HEK293 (cell line): ENCODE measurements around the gene ARHGAP22.
A peak's percentile ranks its signal among the peaks of the same experiment; 100 is the strongest.

Experiments
- CTCF ChIA-PET: fragments of 350-600 bp; formaldehyde crosslinking; extraction: SDS; loops from one replicate; lab custom pipeline; 2021; ENCODE audit warnings: antibody characterized with exemption; lab: Yijun Ruan, JAX
- POLR2A ChIA-PET: fragments of 300-600 bp; formaldehyde crosslinking; extraction: SDS; loops from one replicate; lab custom pipeline; 2020; ENCODE audit warnings: antibody characterized with exemption, inconsistent platforms; lab: Yijun Ruan, JAX
- H3K27ac ChIP-seq: fragments of 200-500 bp; sonication (Bioruptor generic); 2 replicates; pipeline ENCODE4 v1.5.1; 2014; ENCODE audit warnings: low read depth, low read length, control low read depth, inconsistent platforms; ENCODE audit errors: extremely low read depth
- H3K36me3 ChIP-seq, 2 experiments: fragments of 200-500 bp in 1 of 2; sonication (Bioruptor generic) in 1 of 2; 1 replicate in 1 of 2; 2 replicates in 1 of 2; pipeline ENCODE4 v1.5.1; 2014 to 2017; ENCODE audit warnings: inconsistent platforms in 2 of 2, low read length in 2 of 2; ENCODE audit not compliant: control insufficient read depth in 2 of 2, insufficient read depth in 1 of 2
- H3K4me1 ChIP-seq: fragments of 200-500 bp; sonication (Bioruptor generic); 2 replicates; pipeline ENCODE4 v1.5.1; 2014; ENCODE audit warnings: mild to moderate bottlenecking, low read length, inconsistent platforms; ENCODE audit not compliant: control insufficient read depth, insufficient read depth
- H3K4me3 ChIP-seq: 2 replicates; pipeline ENCODE4 v1.5.1; 2011; ENCODE audit warnings: low read depth, mild to moderate bottlenecking, control low read depth, low read length, moderate library complexity
- H3K9me3 ChIP-seq: fragments of 200-500 bp; sonication (Bioruptor generic); 2 replicates; pipeline ENCODE4 v1.5.1; 2014; ENCODE audit warnings: low read depth, low read length, inconsistent platforms; ENCODE audit not compliant: control insufficient read depth, insufficient read depth
- EGR2 ChIP-seq: fragments of 450-650 bp; formaldehyde crosslinking; IDR thresholded peaks from 2 replicates; pipeline ENCODE4 v1.5.1; 2016; ENCODE audit warnings: low read depth, missing biosample characterization, missing genetic modification characterization
- GFI1B ChIP-seq: fragments of 450-650 bp; formaldehyde crosslinking; IDR thresholded peaks from 2 replicates; pipeline ENCODE4 v1.5.1; 2016; ENCODE audit warnings: missing biosample characterization, missing genetic modification characterization
- GLI2 ChIP-seq: fragments of 450-650 bp; formaldehyde crosslinking; IDR thresholded peaks from 2 replicates; pipeline ENCODE4; 2017; ENCODE audit warnings: missing biosample characterization, missing genetic modification characterization, low read depth, borderline replicate concordance
- GLIS1 ChIP-seq: fragments of 450-650 bp; formaldehyde crosslinking; IDR thresholded peaks from 2 replicates; pipeline ENCODE4 v1.5.1; 2016; ENCODE audit warnings: missing biosample characterization, missing genetic modification characterization
- MYNN ChIP-seq: fragments of 450-650 bp; formaldehyde crosslinking; IDR thresholded peaks from 2 replicates; pipeline ENCODE4 v1.5.1; 2016; ENCODE audit warnings: missing biosample characterization, missing genetic modification characterization, borderline replicate concordance
- OVOL3 ChIP-seq: fragments of 450-650 bp; formaldehyde crosslinking; IDR thresholded peaks from 2 replicates; pipeline ENCODE4 v1.5.1; 2016; ENCODE audit warnings: missing biosample characterization, missing genetic modification characterization
- RBAK ChIP-seq: fragments of 450-650 bp; formaldehyde crosslinking; IDR thresholded peaks from 2 replicates; pipeline ENCODE4 v1.5.1; 2016; ENCODE audit warnings: missing biosample characterization, missing genetic modification characterization
- ZBTB10 ChIP-seq: fragments of 450-650 bp; formaldehyde crosslinking; IDR thresholded peaks from 2 replicates; pipeline ENCODE4 v1.5.1; 2016; ENCODE audit warnings: missing biosample characterization, missing genetic modification characterization
- ZBTB11 ChIP-seq: fragments of 450-650 bp; formaldehyde crosslinking; conservative IDR thresholded peaks from 2 replicates; pipeline ENCODE4 v1.5.1; 2016; ENCODE audit warnings: low read depth, missing biosample characterization, missing genetic modification characterization
- ZBTB21 ChIP-seq: fragments of 450-650 bp; formaldehyde crosslinking; IDR thresholded peaks from 2 replicates; pipeline ENCODE4 v1.5.1; 2017; ENCODE audit warnings: missing biosample characterization, missing genetic modification characterization
- ZBTB48 ChIP-seq: fragments of 450-650 bp; formaldehyde crosslinking; IDR thresholded peaks from 2 replicates; pipeline ENCODE4 v1.5.1; 2016; ENCODE audit warnings: missing biosample characterization, missing genetic modification characterization
- ZFP3 ChIP-seq: fragments of 450-650 bp; formaldehyde crosslinking; IDR thresholded peaks from 2 replicates; pipeline ENCODE4 v1.5.1; 2016; ENCODE audit warnings: low read depth, missing biosample characterization, missing genetic modification characterization
- ZNF112 ChIP-seq: fragments of 450-650 bp; formaldehyde crosslinking; IDR thresholded peaks from 2 replicates; pipeline ENCODE4 v1.5.0; 2017; ENCODE audit warnings: missing biosample characterization, missing genetic modification characterization
- ZNF18 ChIP-seq: fragments of 450-650 bp; formaldehyde crosslinking; IDR thresholded peaks from 2 replicates; pipeline ENCODE4 v1.5.1; 2016; ENCODE audit warnings: missing biosample characterization, missing genetic modification characterization
- ZNF19 ChIP-seq: fragments of 450-650 bp; formaldehyde crosslinking; IDR thresholded peaks from 2 replicates; pipeline ENCODE4; 2016; ENCODE audit warnings: missing biosample characterization, missing genetic modification characterization, low read depth
- ZNF214 ChIP-seq: fragments of 450-650 bp; formaldehyde crosslinking; IDR thresholded peaks from 2 replicates; pipeline ENCODE4 v1.5.1; 2017; ENCODE audit warnings: missing biosample characterization, mild to moderate bottlenecking, missing genetic modification characterization, borderline replicate concordance
- ZNF223 ChIP-seq: fragments of 450-650 bp; formaldehyde crosslinking; IDR thresholded peaks from 2 replicates; pipeline ENCODE4 v1.5.1; 2016; ENCODE audit warnings: missing biosample characterization, missing genetic modification characterization
- ZNF24 ChIP-seq: fragments of 450-650 bp; formaldehyde crosslinking; IDR thresholded peaks from 2 replicates; pipeline ENCODE4 v1.5.1; 2016; ENCODE audit warnings: missing biosample characterization, missing genetic modification characterization
- ZNF354C ChIP-seq: fragments of 450-650 bp; formaldehyde crosslinking; IDR thresholded peaks from 2 replicates; pipeline ENCODE4 v1.5.1; 2016; ENCODE audit warnings: missing biosample characterization, missing genetic modification characterization, low read depth, borderline replicate concordance
- ZNF394 ChIP-seq: fragments of 450-650 bp; formaldehyde crosslinking; IDR thresholded peaks from 2 replicates; pipeline ENCODE4 v1.5.1; 2016; ENCODE audit warnings: missing biosample characterization, missing genetic modification characterization, mild to moderate bottlenecking, moderate library complexity, borderline replicate concordance
- ZNF558 ChIP-seq: fragments of 450-650 bp; formaldehyde crosslinking; IDR thresholded peaks from 2 replicates; pipeline ENCODE4 v1.5.1; 2016; ENCODE audit warnings: missing biosample characterization, missing genetic modification characterization
- ZNF621 ChIP-seq: fragments of 450-650 bp; formaldehyde crosslinking; IDR thresholded peaks from 2 replicates; pipeline ENCODE4 v1.5.1; 2017; ENCODE audit warnings: missing biosample characterization, missing genetic modification characterization
- ZNF626 ChIP-seq: fragments of 450-650 bp; sonication (Bioruptor Pico); formaldehyde crosslinking; IDR thresholded peaks from 2 replicates; pipeline ENCODE4 v1.5.1; 2018; ENCODE audit warnings: missing biosample characterization, missing genetic modification characterization, inconsistent platforms
- ZNF664 ChIP-seq: fragments of 450-650 bp; formaldehyde crosslinking; IDR thresholded peaks from 2 replicates; pipeline ENCODE4 v1.5.1; 2016; ENCODE audit warnings: missing biosample characterization, missing genetic modification characterization
- ZXDB ChIP-seq: fragments of 450-650 bp; formaldehyde crosslinking; IDR thresholded peaks from 2 replicates; pipeline ENCODE4 v1.5.1; 2016; ENCODE audit warnings: missing biosample characterization, missing genetic modification characterization

The ARHGAP22 gene

GRCh38 chr10:48421862-48422261, 183.0 kb downstream of the ARHGAP22 start (continued):
- peak; percentile 77 for TF ChIP-seq ZBTB11 (tag by site-specific recombination)
- peak; percentile 93 for TF ChIP-seq ZNF394
- peak; percentile 76 for TF ChIP-seq ZNF664 (tag by site-specific recombination)
- 0 out of 2 replicates have a peak, but pooled peaks have one; percentile 66 for TF ChIP-seq ZNF223 (tag by site-specific recombination)
- 0 out of 2 replicates have a peak, but pooled peaks have one; percentile 46 for TF ChIP-seq ZNF558 (tag by site-specific recombination)
- TF ChIP-seq ZNF19, result peak; percentile 54; the same call in 1 of the 2 replicates
- peak; percentile 68 for TF ChIP-seq ZXDB (tag by site-specific recombination)

GRCh38 chr10:48419714-48420113, 185.2 kb downstream of the ARHGAP22 start:
- Histone ChIP-seq H3K9me3 (no peaks in the 10 kb centered on the region), H3K36me3 (no peaks in the 10 kb centered on the region), H3K4me3 (no peak overlapping the region), H3K4me1 (no peaks in the 10 kb centered on the region), H3K27ac (no peak overlapping the region)
- CTCF ChIA-PET, result interaction anchor here (0.7 kb wide), 1 partner anchor 1147 kb away, joined by 4 read pairs; no protein-coding TSS in a partner anchor
- TF ChIP-seq OVOL3 (tag by site-specific recombination), result no peak
- TF ChIP-seq ZNF621 (tag by site-specific recombination), result no peak
- TF ChIP-seq RBAK, result no peak
- no peak for TF ChIP-seq ZNF24 (tag by site-specific recombination)
- TF ChIP-seq ZNF354C (tag by site-specific recombination), result no peak
- no peak for TF ChIP-seq GLI2 (tag by site-specific recombination)
- POLR2A ChIA-PET, result no interaction called here

- H3K4me1 ChIP-seq, result no peaks in the 10 kb centered on the region
- no peak overlapping the region for H3K4me3 ChIP-seq
- ChIA-PET POLR2A (no interaction called here), CTCF (interaction anchor here (0.7 to 1.4 kb wide), 4 partner anchors 8 to 238 kb away, joined by 3 to 4 read pairs (median 3); no protein-coding TSS in a partner anchor)
- no peaks in the 10 kb centered on the region for H3K9me3 ChIP-seq
- H3K36me3 ChIP-seq, result no peaks in the 10 kb centered on the region
- H3K27ac ChIP-seq, result no peak overlapping the region
- TF ChIP-seq ZNF214, result no peak
- no peak for TF ChIP-seq ZFP3
- TF ChIP-seq GFI1B, result no peak
- TF ChIP-seq ZNF223 (tag by site-specific recombination), result no peak
- no peak for TF ChIP-seq EGR2 (tag by site-specific recombination)
- no peak for TF ChIP-seq ZXDB (tag by site-specific recombination)
- TF ChIP-seq GLIS1 (tag by site-specific recombination), result no peak
- TF ChIP-seq ZBTB48 (tag by site-specific recombination), result no peak
- no peak for TF ChIP-seq ZBTB10 (tag by site-specific recombination)
- no peak for TF ChIP-seq ZNF18 (tag by site-specific recombination)
- no peak for TF ChIP-seq ZNF112 (tag by site-specific recombination)
- no peak for TF ChIP-seq MYNN (tag by site-specific recombination)
- TF ChIP-seq ZBTB21 (tag by site-specific recombination), result no peak
- TF ChIP-seq ZNF626, result no peak
Measured at GRCh38 chr10:48418189-48418788, 186.6 kb downstream of the ARHGAP22 start.
